NB4 (cell line): ENCODE results near the gene HMGCS1.

Experiments used
- CTCF ChIP-seq: IDR thresholded peaks from one replicate; pipeline ENCODE4 v1.5.1; 2012; ENCODE audit warnings: low read depth, low read length
- POLR2A ChIP-seq: IDR thresholded peaks from 2 replicates; pipeline ENCODE4 v1.6.1; 2011; ENCODE audit warnings: mild to moderate bottlenecking; ENCODE audit not compliant: insufficient read length; ENCODE audit errors: extremely low read depth

GRCh38 chr5:43305948-43306565 lies 7.2 kb downstream of the HMGCS1 start:
- TF ChIP-seq CTCF (peak; percentile 64), POLR2A (no peak)
